GM18526 (cell line): Measurements from ENCODE around the gene WDR5B.

Experiments
- POLR2A ChIP-seq: IDR thresholded peaks from 3 replicates; pipeline ENCODE4 v1.6.1; 2011; ENCODE audit not compliant: insufficient read length; ENCODE audit errors: extremely low read depth

WDR5B gene

GRCh38 chr3:122387709-122388108, 28.2 kb downstream of the WDR5B start:
- TF ChIP-seq POLR2A = no peak

GRCh38 chr3:122383771-122384697, 31.8 kb downstream of the WDR5B start, which contains the start of gene FAM162A:
FAM162A (plus strand) TSS chr3:122384182; CDS start chr3:122384266, 84 bp downstream.
- peak; percentile 86 for TF ChIP-seq POLR2A

GRCh38 chr3:122382888-122383666, 32.8 kb downstream of the WDR5B start, which contains the start of gene MIX23:
MIX23 (minus strand) TSS chr3:122383231; CDS start chr3:122383224, 7 bp downstream.
- peak; percentile 71 for TF ChIP-seq POLR2A

GRCh38 chr3:122377975-122378374, 37.9 kb downstream of the WDR5B start:
- no peak for TF ChIP-seq POLR2A

- TF ChIP-seq POLR2A = no peak
These were observed 41.8 kb downstream of the WDR5B start for GRCh38 chr3:122374034-122374433.

- TF ChIP-seq POLR2A = no peak
These were observed 49.5 kb downstream of the WDR5B start for GRCh38 chr3:122366379-122366749.

GRCh38 chr3:122365073-122365472, 50.8 kb downstream of the WDR5B start:
- TF ChIP-seq POLR2A = no peak

- no peak for TF ChIP-seq POLR2A
These were observed 51.4 kb downstream of the WDR5B start for GRCh38 chr3:122364490-122364889.
